Measurements from ENCODE around the gene C1QTNF8.

Gene C1QTNF8

GRCh38 chr16:1119766-1120576 lies 23.9 kb upstream of the C1QTNF8 start:
- no peak for DNase-seq (ENCODE audit: low spot score)
- in situ Hi-C loops (cut with MboI; ENCODE audit: low sequenced_read_pairs, unreplicated experiment) = no loop called here
- no peak for TF ChIP-seq CTCF (IDR thresholded peaks at IDR 0.05; ENCODE audit: borderline replicate concordance, control extremely low read depth, extremely low read depth, insufficient read depth, missing control alignments)

- in situ Hi-C loops (cut with MboI; ENCODE audit: low sequenced_read_pairs, unreplicated experiment) = no loop called here
- no peak for DNase-seq (ENCODE audit: low spot score)
- TF ChIP-seq CTCF (IDR thresholded peaks at IDR 0.05; ENCODE audit: borderline replicate concordance, control extremely low read depth, extremely low read depth, insufficient read depth, missing control alignments) = no peak
Measured at GRCh38 chr16:1119129-1119528, 23.1 kb upstream of the C1QTNF8 start.

GRCh38 chr16:1117926-1118325 lies 21.9 kb upstream of the C1QTNF8 start:
- no peak for TF ChIP-seq CTCF (IDR thresholded peaks at IDR 0.05; ENCODE audit: borderline replicate concordance, control extremely low read depth, extremely low read depth, insufficient read depth, missing control alignments)
- in situ Hi-C loops (cut with MboI; ENCODE audit: low sequenced_read_pairs, unreplicated experiment) = no loop called here
- no peak for DNase-seq (ENCODE audit: low spot score)

- DNase-seq (ENCODE audit: low spot score) = no peak
- in situ Hi-C loops (cut with MboI; ENCODE audit: low sequenced_read_pairs, unreplicated experiment) = no loop called here
- no peak for TF ChIP-seq CTCF (IDR thresholded peaks at IDR 0.05; ENCODE audit: borderline replicate concordance, control extremely low read depth, extremely low read depth, insufficient read depth, missing control alignments)
Measured at GRCh38 chr16:1117176-1117900, 21.3 kb upstream of the C1QTNF8 start.

GRCh38 chr16:1116693-1117077 lies 20.6 kb upstream of the C1QTNF8 start:
- in situ Hi-C loops (cut with MboI; ENCODE audit: low sequenced_read_pairs, unreplicated experiment) = no loop called here
- TF ChIP-seq CTCF (IDR thresholded peaks at IDR 0.05; ENCODE audit: borderline replicate concordance, control extremely low read depth, extremely low read depth, insufficient read depth, missing control alignments) = no peak
- no peak for DNase-seq (ENCODE audit: low spot score)

GRCh38 chr16:1113889-1114526 lies 18.0 kb upstream of the C1QTNF8 start:
- no peak for DNase-seq (ENCODE audit: low spot score)
- no peak for TF ChIP-seq CTCF (IDR thresholded peaks at IDR 0.05; ENCODE audit: borderline replicate concordance, control extremely low read depth, extremely low read depth, insufficient read depth, missing control alignments)
- in situ Hi-C loops (cut with MboI; ENCODE audit: low sequenced_read_pairs, unreplicated experiment) = no loop called here

Measured in GM13976 (cell line).